Activated CD8-positive, alpha-beta memory T cell treated with anti-CD3 and anti-CD28 coated beads for 48 hours (primary cell): ENCODE measurements around the gene FOXN3.

Experiments
- DNase-seq, 3 experiments: peaks; one replicate each; pipeline ENCODE4 v3.0.0-alpha.2; 2020; ENCODE audit warnings: low read depth in 2 of 3, low spot score in 2 of 3

Gene FOXN3

DNA sequence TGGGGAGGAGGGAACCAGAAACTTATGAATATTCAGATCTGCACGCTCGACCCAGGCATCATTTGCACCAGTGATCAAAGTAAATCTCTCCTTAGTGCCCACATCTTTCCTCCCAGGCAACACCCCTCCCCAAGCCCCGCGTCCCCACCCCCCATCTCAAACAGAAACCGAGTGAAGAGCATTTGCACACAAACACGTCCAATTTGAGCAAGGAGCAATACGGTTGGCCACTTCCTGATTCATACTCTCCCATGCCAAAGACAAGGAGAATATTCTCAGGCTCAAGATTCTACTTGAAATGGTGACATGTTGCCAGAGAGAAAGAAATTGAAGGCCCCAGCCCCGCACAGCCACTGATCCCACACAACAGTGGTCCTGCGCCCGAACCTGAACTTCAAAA is 7.1 kb downstream of the FOXN3 start:
- no peak for DNase-seq

- DNase-seq, result no peak
These were observed 7.9 kb downstream of the FOXN3 start for GRCh38 chr14:89408907-89409700.

GRCh38 chr14:89407856-89408255 is 9.2 kb downstream of the FOXN3 start:
- DNase-seq, result no peak

- no peak for DNase-seq
These were observed 10.1 kb downstream of the FOXN3 start for GRCh38 chr14:89406941-89407340.

DNA sequence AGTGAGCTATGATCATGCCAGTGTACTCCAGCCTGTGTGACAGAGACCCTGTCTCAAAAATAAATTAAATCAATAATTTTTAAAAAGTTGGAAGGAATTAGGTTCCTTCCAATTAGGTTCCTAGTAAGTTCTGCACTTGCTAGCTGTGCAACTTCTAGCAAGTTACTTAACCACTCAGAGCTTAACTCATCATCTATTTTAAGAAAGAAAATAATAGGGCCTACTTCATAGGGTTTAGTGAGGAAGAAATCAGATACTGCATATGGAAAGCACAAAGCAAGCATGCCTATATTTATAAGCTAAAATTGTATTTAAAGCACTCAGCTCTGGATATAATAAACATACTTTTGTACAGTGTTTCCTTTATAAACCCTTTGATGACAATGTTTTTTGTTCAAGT is 10.7 kb downstream of the FOXN3 start:
- DNase-seq, result no peak

GRCh38 chr14:89405712-89406111 is 11.3 kb downstream of the FOXN3 start:
- DNase-seq, result no peak

DNA sequence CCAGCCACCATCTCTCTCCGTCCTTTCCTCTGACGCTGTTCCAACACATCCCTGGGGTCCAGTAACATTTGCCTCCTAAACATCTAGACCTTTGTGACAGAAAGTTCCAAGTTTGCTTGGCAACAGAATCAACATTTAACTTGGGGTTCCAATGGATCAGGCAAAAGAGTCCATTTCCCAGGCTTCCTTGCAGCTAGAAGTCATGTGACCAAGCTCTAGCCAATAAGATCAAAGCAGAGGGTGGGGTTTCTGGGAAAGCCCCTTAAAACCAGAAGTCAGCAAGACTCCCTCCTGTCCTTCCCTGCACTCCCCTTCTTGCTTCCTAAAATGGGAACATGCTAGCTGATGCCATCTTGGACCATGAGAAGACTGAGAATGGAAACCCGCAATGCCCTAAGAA is 14.7 kb downstream of the FOXN3 start:
- DNase-seq, result no peak

DNA sequence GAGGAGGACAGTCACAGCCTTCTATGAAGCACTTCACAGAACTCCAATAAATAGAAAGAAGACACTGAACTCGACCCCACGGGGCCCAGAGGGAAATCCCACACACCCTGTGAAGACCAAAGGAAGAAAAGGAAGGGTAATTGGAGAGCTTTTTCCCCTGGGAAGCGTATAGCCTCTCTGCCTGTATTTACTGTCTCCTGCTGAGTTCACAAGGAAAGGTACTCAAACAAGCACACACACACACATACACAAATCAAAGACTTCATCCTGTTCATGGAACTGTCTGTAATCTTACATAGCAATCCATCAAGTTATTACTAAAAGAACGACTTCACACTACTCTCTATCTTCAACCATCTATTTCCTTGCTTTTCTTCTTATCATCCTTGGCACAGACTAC is 15.3 kb downstream of the FOXN3 start:
- no peak for DNase-seq

- DNase-seq, result no peak
These were observed 15.8 kb downstream of the FOXN3 start for GRCh38 chr14:89401241-89401640.

- DNase-seq, result no peak
These were observed 16.5 kb downstream of the FOXN3 start for GRCh38 chr14:89400529-89400928.

GRCh38 chr14:89399594-89400068 is 17.4 kb downstream of the FOXN3 start:
- DNase-seq, result no peak

DNA sequence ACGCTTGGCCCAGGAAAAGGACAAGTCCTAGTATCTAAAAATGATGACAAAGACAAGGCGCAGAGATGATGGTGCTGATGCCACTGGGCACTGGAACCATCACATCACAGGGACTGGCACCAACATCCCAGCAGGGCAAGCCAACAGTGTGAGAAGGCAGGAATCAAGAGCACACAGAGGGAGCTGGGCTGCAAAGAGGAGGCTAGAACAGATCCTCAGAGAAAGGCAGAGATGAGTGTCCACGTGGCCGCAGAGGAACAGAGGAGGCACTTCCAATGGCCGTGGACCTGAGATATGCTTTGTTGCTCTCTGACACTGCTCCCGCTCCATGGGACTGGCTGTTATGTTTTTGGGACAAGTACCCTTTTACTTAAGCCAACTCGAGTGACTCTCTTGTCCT is 17.9 kb downstream of the FOXN3 start:
- no peak for DNase-seq

DNA sequence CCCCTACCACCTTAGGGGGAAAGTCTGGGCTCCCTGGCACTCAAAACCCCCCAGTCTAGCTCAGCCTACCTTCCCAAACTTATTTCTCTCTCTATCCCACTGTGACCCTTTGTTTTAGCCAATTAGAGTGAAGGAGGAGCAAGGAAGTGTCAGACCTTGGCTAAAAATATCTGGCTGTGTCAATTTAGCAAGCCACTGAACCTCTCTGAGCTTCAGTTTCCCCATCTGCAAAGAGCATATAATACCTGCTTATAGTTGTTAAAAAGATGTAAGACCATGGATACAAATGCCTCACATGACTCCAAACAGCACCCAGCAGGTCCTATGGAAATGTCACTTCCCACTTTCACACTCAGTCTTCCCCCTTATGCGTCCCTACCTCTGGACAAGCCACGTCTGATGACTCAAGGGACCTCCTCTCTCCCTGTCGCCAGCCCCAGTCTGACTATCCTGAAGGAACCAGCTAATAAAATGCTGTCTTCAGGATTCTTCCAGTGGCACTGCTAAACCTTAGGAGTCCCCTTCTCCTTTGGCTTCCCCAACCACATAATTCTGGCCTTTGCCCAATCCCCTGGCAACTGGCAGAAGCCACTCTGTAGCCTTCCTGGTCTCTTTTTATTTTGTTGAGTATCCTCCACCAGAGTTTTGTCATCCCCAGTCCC is 19.3 kb downstream of the FOXN3 start:
- DNase-seq, result no peak

DNA sequence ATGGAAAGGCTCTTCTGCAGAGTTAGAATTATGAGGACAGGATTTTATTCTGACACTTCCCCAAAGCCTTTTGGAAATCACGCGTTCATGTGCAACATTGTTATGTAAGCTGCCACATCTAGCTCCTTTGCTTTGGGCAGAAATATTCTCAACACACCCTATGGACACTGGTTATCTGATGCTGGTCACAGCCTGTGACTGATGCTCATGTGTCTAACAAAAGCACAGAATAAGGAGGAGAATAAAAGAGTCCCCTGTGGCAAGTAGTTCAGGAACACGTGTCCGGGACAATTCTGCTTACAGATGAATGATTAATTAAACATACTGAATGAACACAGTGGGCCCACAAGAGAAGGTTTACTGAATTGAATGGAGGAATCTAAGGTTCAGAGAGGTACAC is 22.1 kb downstream of the FOXN3 start:
- DNase-seq, result no peak

DNA sequence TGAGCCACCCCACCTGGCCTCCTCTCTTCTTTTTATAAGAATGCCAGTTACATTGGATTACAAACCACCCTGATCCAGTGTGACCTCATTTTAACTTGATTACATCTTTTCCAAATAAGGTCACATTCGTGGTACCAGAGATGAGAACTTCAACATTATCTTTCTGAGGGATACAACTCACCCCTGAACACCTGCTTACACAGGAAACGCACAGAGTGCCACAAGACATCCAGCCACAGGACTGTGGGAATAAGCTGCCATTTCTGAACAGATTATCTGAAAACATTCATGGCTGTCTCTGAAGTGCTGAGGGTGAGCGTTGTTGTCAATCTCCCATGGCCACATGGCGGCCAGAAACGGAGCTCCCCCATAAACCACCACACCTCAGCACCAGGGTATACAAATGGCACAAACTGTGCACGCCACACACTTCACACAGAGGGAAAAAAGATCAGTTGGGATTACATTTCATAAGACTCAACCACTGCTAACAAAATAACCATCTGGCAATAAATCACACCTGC is 23.7 kb downstream of the FOXN3 start:
- DNase-seq, result no peak

DNA sequence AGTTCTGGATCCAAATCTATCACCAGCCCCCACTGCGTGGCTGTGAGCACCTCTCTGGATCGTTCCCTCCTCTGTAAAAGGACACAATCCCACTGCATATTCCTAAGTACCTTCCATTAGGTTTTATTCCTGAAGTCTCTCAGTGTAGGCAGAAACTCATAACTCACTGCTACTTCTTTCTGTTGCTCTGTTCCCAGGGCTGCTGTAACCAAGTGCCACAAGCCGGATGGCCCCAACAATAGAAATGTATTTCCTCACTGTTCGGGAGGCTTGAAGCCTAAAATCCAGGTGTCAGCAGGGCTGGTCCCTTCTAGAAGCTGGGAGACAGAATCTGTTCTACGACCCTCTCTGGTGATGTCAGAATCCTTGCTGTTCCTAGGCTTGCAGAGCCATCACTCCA is 24.9 kb downstream of the FOXN3 start:
- no peak for DNase-seq

DNA sequence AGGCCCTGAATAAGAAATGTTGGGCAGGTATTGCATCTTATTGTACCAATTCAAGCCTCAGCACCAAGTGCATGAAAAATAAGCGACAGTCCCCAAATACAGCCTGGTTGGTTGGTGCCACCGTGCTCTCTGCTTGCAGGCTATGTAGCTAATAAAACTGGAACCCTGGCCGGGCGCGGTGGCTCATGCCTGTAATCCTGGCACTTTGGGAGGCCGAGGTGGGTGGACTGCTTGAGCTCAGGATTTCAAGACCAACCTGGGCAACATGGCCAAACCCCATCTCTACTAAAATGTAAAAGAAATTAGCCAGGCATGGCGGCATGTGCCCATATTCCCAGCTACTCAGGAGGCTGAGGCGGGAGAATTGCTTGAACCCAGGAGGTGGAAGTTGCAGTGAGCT is 25.5 kb downstream of the FOXN3 start:
- no peak for DNase-seq

DNA sequence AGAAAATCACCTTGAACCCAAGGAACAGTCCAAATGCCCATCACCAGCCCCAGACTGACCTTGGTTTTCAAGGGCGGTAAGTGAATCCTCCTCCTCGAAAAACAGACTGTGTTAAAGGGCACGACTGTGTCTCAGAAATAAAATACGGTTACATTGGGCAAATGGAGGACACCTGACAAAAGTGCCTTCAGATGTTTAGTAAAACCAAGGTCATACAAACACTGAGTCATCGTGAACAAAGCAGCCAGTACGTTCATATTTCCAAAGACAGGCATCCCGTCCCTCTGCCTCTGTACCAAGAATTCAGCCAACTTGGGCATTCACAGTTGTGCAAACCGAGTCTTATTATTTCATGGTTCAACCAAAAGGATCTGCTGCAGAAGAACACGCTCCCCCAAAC is 25.9 kb downstream of the FOXN3 start:
- no peak for DNase-seq

DNA sequence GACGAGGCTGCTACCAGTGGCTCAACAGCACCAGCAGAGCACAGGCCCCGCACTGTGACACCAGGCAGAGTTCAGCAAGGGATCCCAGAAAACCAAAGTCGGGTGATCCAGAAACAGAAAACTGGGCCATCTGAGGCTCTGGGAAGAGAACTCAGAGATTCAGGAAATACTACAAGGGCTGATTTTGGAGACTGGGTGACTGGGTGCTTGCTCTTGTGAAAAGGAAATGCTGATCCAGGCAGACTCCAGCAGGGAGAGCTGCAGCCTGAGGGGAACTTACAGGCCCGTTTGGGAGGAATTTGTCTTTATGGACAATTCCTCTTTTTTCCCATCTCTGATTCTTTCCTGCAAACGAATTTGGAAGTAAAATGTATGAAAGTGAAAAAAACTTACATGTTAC is 28.2 kb downstream of the FOXN3 start:
- DNase-seq, result no peak

DNA sequence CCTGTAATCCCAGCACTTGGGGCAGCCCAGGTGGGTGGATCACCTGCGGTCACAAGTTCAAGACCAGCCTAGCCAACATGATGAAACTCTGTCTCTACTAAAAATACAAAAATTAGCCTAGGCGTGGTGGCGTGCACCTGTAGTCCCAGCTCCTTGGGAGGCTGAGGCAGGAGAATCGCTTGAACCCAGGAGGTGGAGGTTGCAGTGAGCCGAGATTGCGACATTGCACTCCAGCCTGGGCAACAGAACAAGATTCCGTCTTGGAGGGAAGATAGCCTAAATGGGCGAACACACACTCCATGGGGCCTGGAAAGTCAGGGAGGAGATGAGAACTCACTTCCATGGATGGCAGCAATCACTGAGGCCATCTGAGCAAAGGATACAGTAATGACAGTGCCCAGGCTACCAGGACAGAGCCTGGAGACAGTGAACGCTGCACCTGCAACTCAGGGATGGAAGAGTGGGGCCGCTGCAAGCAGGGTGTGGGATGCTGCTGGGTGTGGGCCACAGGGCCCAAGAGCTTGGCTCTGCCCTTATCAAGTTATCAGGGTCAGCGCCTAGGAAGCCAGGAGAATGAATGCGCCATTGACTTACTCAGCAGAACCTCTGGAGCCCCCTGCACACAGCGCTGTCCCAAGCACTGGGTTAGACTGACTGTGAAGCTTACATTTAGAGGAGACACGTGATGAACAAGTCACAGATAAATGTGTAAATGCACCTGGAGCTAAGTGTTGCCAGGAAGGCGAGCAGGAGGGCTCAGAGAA is 28.9 kb downstream of the FOXN3 start:
- no peak for DNase-seq

GRCh38 chr14:89386212-89386886 is 30.7 kb downstream of the FOXN3 start:
- DNase-seq, result no peak
